Ishikawa (cell line): ENCODE data around the gene SLC35C1.

Experiments used
- CEBPB ChIP-seq: IDR thresholded peaks from 2 replicates; pipeline ENCODE4 v1.6.1; 2012
- CREB1 ChIP-seq: IDR thresholded peaks from 2 replicates; pipeline ENCODE4 v1.6.1; 2012; ENCODE audit warnings: low read depth
- EGR1 ChIP-seq: IDR thresholded peaks from 2 replicates; pipeline ENCODE4 v1.6.1; 2012
- EP300 ChIP-seq: IDR thresholded peaks from 2 replicates; pipeline ENCODE4 v1.6.1; 2012; ENCODE audit warnings: borderline replicate concordance
- FOXM1 ChIP-seq: IDR thresholded peaks from 2 replicates; pipeline ENCODE4 v1.6.1; 2012; ENCODE audit warnings: low read depth, borderline replicate concordance
- MAX ChIP-seq: IDR thresholded peaks from 2 replicates; pipeline ENCODE4 v1.6.1; 2012
- NFIC ChIP-seq: IDR thresholded peaks from 2 replicates; pipeline ENCODE4 v1.6.1; 2012
- RAD21 ChIP-seq: IDR thresholded peaks from 2 replicates; pipeline ENCODE4 v1.6.1; 2012; ENCODE audit warnings: low read depth
- REST ChIP-seq: IDR thresholded peaks from 2 replicates; pipeline ENCODE4 v1.6.1; 2012; ENCODE audit warnings: low read depth, mild to moderate bottlenecking
- TAF1 ChIP-seq: IDR thresholded peaks from 2 replicates; pipeline ENCODE4 v1.6.1; 2012; ENCODE audit warnings: low read depth, mild to moderate bottlenecking
- TCF12 ChIP-seq: IDR thresholded peaks from 2 replicates; pipeline ENCODE4 v1.6.1; 2012; ENCODE audit warnings: low read depth
- TEAD4 ChIP-seq: IDR thresholded peaks from 2 replicates; pipeline ENCODE4 v1.6.1; 2012
- USF1 ChIP-seq: IDR thresholded peaks from 2 replicates; pipeline ENCODE4 v1.6.1; 2012
- YY1 ChIP-seq: IDR thresholded peaks from 2 replicates; pipeline ENCODE4 v1.6.1; 2012; ENCODE audit warnings: low read depth
- ZBTB7A ChIP-seq: IDR thresholded peaks from 2 replicates; pipeline ENCODE4 v1.6.1; 2012; ENCODE audit warnings: low read depth

The SLC35C1 gene

GRCh38 chr11:45857961-45858474 lies 53.1 kb downstream of the SLC35C1 start:
- TF ChIP-seq REST (no peak), TEAD4 (no peak), YY1 (no peak), FOXM1 (no peak), RAD21 (no peak)

GRCh38 chr11:45858751-45859398 lies 53.9 kb downstream of the SLC35C1 start:
- TF ChIP-seq ZBTB7A, result no peak
- TF ChIP-seq REST, result no peak
- TF ChIP-seq EGR1, result no peak

GRCh38 chr11:45859661-45860140 lies 54.8 kb downstream of the SLC35C1 start:
- TF ChIP-seq TEAD4, result peak; percentile 33; the same call in 1 of the 2 replicates
- no peak for TF ChIP-seq EGR1
- no peak for TF ChIP-seq YY1
- peak; percentile 4; the same call in 1 of the 2 replicates for TF ChIP-seq RAD21
- TF ChIP-seq CEBPB, result peak; percentile 69
- peak; percentile 86 for TF ChIP-seq USF1
- no peak for TF ChIP-seq ZBTB7A
- TF ChIP-seq EP300, result peak; percentile 38; the same call in 1 of the 2 replicates
- peak; percentile 96 for TF ChIP-seq NFIC
- TF ChIP-seq TCF12, result peak; percentile 82
- TF ChIP-seq REST, result no peak
- TF ChIP-seq TAF1, result no peak
- peak; percentile 92 for TF ChIP-seq MAX
- TF ChIP-seq FOXM1, result no peak
- no peak for TF ChIP-seq CREB1

- TF ChIP-seq RAD21 (no peak), CREB1 (no peak), NFIC (no peak), CEBPB (no peak), TAF1 (no peak), MAX (no peak), YY1 (no peak), TEAD4 (no peak), FOXM1 (no peak), ZBTB7A (no peak), EGR1 (no peak)
Observed at GRCh38 chr11:45860348-45860747, 55.4 kb downstream of the SLC35C1 start.

GRCh38 chr11:45860764-45861510 lies 56.0 kb downstream of the SLC35C1 start:
- no peak for TF ChIP-seq CEBPB
- TF ChIP-seq FOXM1, result no peak
- TF ChIP-seq RAD21, result no peak
- TF ChIP-seq TAF1, result no peak
- no peak for TF ChIP-seq YY1
- no peak for TF ChIP-seq NFIC
- TF ChIP-seq REST, result no peak
- TF ChIP-seq ZBTB7A, result no peak
- TF ChIP-seq MAX, result no peak
- no peak for TF ChIP-seq EGR1
- TF ChIP-seq EP300, result no peak
- TF ChIP-seq CREB1, result no peak
